Skeletal muscle tissue (tissue), 4 donors: ENCODE results near the gene RMI2. TPM values are rescaled to one million over a fixed set of nuclear protein-coding genes. Genes with fewer than 3 reads are reported as not detected.
A peak's percentile ranks its signal among the peaks of the same experiment; 100 is the strongest.
"Not testable (repeated sequence)": the region's sequence is repeated elsewhere in the genome, so short reads cannot be mapped to it uniquely, and the experiment has no call there.

Experiments
- H3K27ac ChIP-seq: one replicate; pipeline ENCODE4 v1.7.0; 2013; ENCODE audit warnings: mild to moderate bottlenecking, low read depth, low read length, inconsistent platforms
- H3K27me3 ChIP-seq, 3 donors: one replicate each; pipeline ENCODE4 v1.7.0; 2013; ENCODE audit warnings: low read length in 3 of 3; ENCODE audit not compliant: control insufficient read depth in 3 of 3, insufficient read depth in 3 of 3
- H3K36me3 ChIP-seq, 3 donors: one replicate each; pipeline ENCODE4 v1.7.0; 2013; ENCODE audit warnings: low read length in 3 of 3; ENCODE audit not compliant: control insufficient read depth in 3 of 3, insufficient read depth in 3 of 3
- H3K4me1 ChIP-seq, 3 donors: one replicate each; pipeline ENCODE4 v1.7.0; 2013; ENCODE audit warnings: low read length in 3 of 3, mild to moderate bottlenecking in 3 of 3; ENCODE audit not compliant: control insufficient read depth in 3 of 3, insufficient read depth in 3 of 3
- H3K4me3 ChIP-seq, 3 donors: one replicate each; pipeline ENCODE4 v1.7.0; 2013; ENCODE audit warnings: low read length in 3 of 3
- H3K9ac ChIP-seq, 3 donors: one replicate each; pipeline ENCODE4 v1.7.0; 2013; ENCODE audit warnings: low read length in 3 of 3, mild to moderate bottlenecking in 3 of 3, moderate library complexity in 2 of 3, low read depth in 1 of 3
- H3K9me3 ChIP-seq, 3 donors: one replicate each; pipeline ENCODE4 v1.7.0; 2013; ENCODE audit warnings: low read length in 3 of 3; ENCODE audit not compliant: control insufficient read depth in 3 of 3
- total RNA-seq: library from RNA; depleted of rRNA; stranded (reverse); fragments of >200 nt; gene quantifications from one replicate; pipeline ENCODE4 v1.2.3, GENCODE V29; 2014
- donor health status: Osteomylitis.

RMI2 gene
- 5.7 TPM for total RNA-seq

DNA sequence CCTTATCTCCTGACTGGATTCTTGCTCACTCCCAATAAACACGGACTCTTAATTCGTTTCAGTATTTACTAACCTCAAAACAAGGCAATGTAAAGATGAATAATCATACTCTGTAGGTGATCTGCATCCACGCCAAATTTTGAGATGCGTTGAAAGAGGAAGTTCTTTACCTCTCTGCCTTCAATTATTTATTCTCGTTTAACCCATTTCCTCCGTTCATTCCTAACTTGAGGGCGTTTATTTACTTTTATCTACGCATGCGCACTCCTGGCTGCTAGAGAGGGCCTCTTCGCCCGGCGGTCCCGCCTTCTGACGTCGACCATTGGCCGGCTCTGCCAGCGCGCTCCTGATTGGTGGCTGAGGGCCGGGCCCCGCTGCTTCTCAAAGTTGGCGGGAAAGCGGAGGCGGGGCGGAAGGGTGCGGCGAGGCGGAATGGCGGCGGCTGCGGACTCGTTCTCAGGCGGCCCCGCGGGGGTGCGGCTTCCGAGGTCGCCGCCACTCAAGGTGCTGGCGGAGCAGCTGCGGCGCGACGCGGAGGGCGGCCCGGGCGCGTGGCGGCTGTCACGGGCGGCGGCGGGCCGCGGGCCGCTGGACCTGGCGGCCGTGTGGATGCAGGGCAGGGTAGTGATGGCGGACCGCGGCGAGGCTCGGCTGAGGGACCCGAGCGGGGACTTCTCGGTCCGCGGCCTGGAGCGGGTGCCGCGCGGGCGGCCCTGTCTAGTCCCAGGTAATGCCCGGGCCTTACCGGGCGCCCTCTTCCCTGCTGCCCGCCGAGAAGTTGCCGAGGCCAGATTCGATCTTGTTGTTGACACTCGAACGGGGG, at the start of gene RMI2:
TSS of gene RMI2 (plus strand) at position 420 of the 823 bp plus-strand sequence. CDS start at position 433, 13 bp downstream.
- H3K27ac ChIP-seq: no peak within 1 kb of the TSS
- H3K4me3 ChIP-seq: peak within 1 kb of the TSS; percentile 77 to 98 (median 83)
- no peaks in the 10 kb centered on the region for H3K27me3 ChIP-seq
- H3K9ac ChIP-seq: peak within 1 kb of the TSS in 2 of 3 donors; percentile 34 to 57
- H3K36me3 ChIP-seq: no peaks in the 10 kb centered on the region
- no peaks in the 10 kb centered on the region for H3K9me3 ChIP-seq
- H3K4me1 ChIP-seq: peaks cover 10 to 19% (median 15%) of the 10 kb centered on the region in 3 donors

DNA sequence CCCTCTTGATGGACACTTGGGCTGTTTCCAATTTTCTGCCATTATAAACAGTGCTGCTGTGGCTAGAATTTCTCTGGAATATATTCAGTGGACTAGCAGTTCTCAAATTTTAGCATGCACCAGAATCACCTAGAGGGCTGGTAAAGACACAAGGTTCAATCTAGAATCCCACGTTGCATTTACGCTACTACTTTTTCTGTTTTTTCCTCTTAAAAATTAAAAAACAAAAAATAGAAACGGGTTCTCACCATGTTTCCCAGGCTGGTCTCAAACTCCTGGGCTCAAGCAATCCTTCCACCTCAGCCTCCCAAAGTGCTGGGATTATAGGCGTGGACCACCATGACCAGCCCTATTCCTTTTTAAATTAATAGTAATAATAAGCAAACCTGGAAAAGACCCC, 49.6 kb upstream of the RMI2 start:
- Histone ChIP-seq H3K27me3 (no peaks in the 10 kb centered on the region), H3K27ac (no peak overlapping the region)

DNA sequence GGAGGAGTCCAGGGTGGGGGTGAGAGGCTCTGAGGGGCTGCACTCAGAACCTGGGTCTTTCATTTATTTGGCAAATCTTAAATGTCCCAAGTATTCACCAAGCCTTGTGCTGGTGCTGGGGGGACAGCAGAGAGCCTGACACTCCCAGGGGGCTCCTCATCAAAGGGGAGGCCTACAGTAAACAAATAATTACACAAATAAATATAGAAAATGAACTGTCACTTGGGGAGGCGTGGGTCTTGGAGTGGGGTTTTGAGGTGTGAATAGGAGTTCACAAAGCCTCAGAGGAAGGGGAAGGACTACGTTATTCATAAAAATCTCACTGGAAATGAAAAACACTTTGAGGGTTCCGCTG, 48.9 kb upstream of the RMI2 start:
- Histone ChIP-seq H3K9me3 (no peaks in the 10 kb centered on the region), H3K4me1 (peaks cover 9 to 16% (median 11%) of the 10 kb centered on the region in 3 donors), H3K27ac (no peak overlapping the region), H3K4me3 (no peak overlapping the region), H3K27me3 (no peaks in the 10 kb centered on the region), H3K36me3 (no peaks in the 10 kb centered on the region), H3K9ac (no peak overlapping the region)

More for the DNA sequence above, 49.6 kb upstream of the RMI2 start:
- no peaks in the 10 kb centered on the region for H3K9me3 ChIP-seq
- no peak overlapping the region for H3K9ac ChIP-seq
- peaks cover 9 to 16% (median 11%) of the 10 kb centered on the region in 3 donors for H3K4me1 ChIP-seq
- H3K36me3 ChIP-seq: no peaks in the 10 kb centered on the region
- no peak overlapping the region for H3K4me3 ChIP-seq

DNA sequence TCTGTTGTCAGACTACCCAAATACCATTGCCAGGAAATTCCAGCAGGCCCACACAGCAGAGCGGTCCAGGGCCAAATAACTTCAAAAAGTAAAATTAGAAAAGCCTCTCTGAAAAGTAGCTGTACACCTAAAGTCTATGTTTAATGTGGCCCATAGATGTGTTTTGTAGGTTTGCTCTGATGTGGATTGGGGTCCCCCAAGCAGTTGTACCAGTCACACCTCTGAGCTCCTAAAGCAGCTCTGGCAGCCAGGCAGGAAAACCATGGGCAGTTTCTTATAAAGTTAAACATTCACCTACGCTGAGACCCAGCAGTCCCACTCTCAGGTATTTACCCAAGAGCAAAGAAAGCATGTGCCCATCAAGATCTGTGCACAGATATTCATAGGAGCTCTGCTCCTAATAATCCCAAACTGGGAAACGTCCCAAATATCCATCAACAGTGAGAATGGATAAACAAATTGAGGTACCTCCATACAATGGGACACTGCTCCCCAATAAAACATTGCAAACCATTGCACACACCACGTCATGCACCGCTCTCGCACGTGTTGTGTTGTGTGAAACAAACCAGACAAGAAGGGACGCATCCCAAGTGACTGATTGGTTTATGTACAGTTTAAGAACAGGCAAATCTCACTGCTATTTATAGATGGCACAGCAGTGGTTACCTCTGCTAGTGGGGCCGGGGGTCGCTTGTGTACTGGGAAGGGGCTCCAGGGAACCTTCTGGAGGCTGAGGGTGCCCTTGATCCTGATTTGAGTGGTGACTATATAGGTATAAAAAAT, 48.4 kb upstream of the RMI2 start:
- Histone ChIP-seq H3K36me3 (no peaks in the 10 kb centered on the region), H3K4me3 (peak overlapping the region; percentile 30 to 52 (median 51)), H3K9ac (peak overlapping the region; percentile 51 to 73 (median 52)), H3K9me3 (no peaks in the 10 kb centered on the region), H3K27me3 (no peaks in the 10 kb centered on the region), H3K27ac (no peak overlapping the region), H3K4me1 (peaks cover 9 to 16% (median 11%) of the 10 kb centered on the region in 3 donors)

DNA sequence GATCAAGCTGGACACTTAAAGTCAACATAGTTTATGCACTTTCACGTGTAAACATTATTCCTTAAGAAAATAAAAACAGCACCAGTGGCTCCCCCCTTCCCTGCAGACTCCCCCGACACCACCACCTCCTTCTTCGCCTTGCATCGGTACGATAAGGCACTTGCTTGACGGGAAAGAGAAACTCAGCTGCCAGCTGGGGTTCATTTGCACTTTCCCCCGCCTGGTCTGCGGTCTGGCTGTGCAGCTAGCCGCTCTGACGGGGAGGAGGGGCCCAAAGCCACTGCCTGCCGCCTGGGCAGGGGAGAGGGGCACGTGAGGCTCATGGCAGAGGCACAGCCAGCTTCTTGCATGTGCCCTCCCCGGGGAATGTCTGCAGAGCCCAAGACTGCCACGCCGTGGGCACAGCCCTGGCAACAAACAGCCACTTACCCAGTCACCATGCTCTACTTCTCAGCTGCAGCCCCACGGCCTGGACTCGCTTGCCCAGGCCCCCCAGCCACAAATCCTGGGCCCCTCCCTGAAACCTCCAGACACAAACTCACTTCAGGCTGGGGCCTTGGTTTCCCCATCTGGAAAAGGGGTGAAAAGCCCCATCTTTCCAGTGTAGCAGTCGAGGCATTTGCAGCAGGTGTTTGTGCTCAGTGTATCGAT, 47.6 kb upstream of the RMI2 start:
- Histone ChIP-seq H3K9me3 (no peaks in the 10 kb centered on the region), H3K27me3 (no peaks in the 10 kb centered on the region), H3K4me1 (peaks cover 9 to 16% (median 11%) of the 10 kb centered on the region in 3 donors), H3K27ac (no peak overlapping the region), H3K36me3 (no peaks in the 10 kb centered on the region), H3K9ac (peak overlapping the region; percentile 51 to 73 (median 52)), H3K4me3 (peak overlapping the region; percentile 30 to 52 (median 51))

DNA sequence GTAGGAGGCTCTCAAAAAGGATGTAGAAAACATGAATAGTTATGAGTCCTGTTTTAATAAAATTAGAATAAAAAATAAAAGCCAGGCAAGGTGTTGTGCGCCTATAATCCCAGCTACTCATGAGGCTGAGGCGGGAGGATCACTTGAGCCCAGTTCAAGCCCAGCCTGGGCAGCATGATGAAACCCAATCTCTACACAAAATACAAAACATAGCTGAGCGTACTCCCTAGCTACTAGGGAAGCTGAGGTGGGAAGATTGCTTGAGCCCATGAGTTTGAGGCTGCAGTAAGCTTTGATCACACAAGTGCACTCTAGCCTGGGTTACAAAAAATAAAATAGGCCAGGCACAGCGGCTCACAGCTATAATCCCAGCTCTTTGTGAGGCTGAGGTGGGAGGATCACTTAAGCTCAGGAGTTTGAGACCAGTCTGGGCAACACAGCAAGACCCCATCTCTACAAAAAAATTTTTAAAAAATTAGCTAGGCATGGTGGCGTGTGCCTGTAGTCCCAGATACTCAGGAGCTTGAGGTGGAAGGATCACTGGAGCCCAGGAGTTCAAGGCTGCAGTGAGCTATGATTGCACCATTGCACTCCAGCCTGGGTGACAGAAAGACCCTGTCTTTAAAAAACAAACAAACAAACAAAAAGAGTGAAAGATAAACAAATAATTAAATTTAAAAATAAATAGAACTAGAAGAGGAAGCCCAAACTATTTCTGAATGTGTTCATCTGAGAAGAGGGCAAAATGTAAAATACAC, 46.9 kb upstream of the RMI2 start:
- Histone ChIP-seq H3K36me3 (no peaks in the 10 kb centered on the region), H3K4me3 (no peak overlapping the region), H3K9me3 (no peaks in the 10 kb centered on the region), H3K9ac (peak overlapping the region in 1 of 3 donors; percentile 73), H3K27ac (no peak overlapping the region), H3K4me1 (peaks cover 11 to 16% (median 11%) of the 10 kb centered on the region in 3 donors), H3K27me3 (no peaks in the 10 kb centered on the region)

DNA sequence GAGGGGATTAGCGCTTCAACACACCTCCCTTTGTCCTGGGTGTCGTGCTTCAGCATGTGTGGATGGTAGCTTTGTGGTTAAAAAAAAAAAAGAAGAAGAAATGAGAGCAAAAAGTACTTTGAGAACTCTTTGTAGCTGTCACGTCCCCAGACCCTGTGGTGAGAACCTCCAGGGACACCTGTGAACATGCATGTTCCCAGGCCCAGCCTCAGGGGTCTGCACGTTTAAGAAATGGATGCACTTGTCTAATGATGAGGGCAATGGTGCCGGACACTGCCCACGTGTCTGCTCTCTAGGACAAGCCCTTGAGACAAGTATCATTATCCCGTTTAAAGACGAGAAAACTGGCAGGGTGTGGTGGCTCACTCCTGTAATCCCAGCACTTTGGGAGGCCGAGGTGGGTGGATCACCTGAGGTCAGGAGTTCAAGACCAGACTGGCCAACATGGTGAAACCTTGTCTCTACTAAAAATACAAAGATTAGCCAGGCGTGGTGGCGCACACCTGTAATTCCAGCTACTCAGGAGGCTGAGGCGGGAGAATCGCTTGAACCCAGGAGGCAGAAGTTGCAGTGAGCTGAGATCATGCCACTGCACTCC, 46.2 kb upstream of the RMI2 start:
- not testable (repeated sequence) for H3K27ac ChIP-seq, H3K9ac ChIP-seq, H3K27me3 ChIP-seq, H3K4me3 ChIP-seq, H3K9me3 ChIP-seq, H3K36me3 ChIP-seq
- peaks cover 11 to 16% (median 11%) of the 10 kb centered on the region in 3 donors for H3K4me1 ChIP-seq

DNA sequence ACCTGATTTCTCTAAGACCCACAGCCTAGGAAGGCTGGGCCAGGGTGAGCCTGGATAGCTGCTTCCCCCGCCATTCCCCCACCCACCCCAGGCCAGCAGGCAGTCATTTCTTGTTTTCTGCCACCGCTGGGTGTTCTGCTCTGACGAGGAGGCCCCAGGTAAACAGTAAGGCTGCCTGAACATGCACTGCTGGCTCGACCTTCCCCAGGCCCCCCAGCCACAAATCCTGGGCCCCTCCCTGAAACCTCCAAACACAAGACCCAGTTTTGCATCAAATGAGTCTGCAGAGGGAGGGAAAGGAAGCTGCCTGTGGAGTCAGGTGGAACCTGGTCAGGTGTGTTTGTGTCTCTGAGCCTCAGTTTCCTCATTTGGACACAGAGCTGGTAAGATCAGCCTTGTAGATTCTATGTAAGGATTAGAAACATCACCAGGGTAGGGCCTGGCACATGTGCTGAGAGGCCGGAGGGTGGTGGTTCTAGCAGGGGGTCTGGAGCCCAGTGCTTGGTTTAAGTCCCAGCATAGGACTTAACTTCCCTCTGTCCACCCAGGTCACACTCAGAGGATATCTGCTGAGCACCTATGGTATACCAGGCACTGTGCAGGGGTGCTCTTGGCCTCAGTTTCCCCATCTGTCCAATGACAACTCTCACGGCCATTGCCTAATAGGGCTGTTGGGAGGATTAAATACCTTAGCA, 45.2 kb upstream of the RMI2 start:
- H3K4me3 ChIP-seq: no peak overlapping the region
- no peaks in the 10 kb centered on the region for H3K36me3 ChIP-seq
- no peak overlapping the region for H3K27ac ChIP-seq
- no peak overlapping the region for H3K9ac ChIP-seq
- H3K4me1 ChIP-seq: peaks cover 11 to 16% (median 11%) of the 10 kb centered on the region in 3 donors
- H3K27me3 ChIP-seq: no peaks in the 10 kb centered on the region
- no peaks in the 10 kb centered on the region for H3K9me3 ChIP-seq

DNA sequence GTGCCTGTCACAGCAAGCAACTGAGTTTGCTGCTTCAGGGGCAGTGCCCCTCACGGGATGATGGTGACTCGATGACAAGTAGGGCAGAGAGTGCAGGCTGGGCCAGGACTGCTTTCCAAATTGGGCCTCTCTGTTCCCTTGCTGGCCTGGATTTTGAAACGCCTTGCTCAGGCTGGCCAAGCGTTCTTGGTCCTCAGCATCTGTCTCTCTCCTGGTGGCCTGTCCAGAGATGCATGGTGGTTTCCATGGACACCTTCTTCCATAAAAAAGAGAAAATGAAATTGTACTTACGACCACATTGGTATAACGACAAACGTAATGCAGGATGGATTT, 44.7 kb upstream of the RMI2 start:
- Histone ChIP-seq H3K9ac (no peak overlapping the region), H3K27ac (no peak overlapping the region), H3K9me3 (no peaks in the 10 kb centered on the region), H3K36me3 (no peaks in the 10 kb centered on the region), H3K4me1 (peaks cover 11 to 16% (median 11%) of the 10 kb centered on the region in 3 donors), H3K4me3 (no peak overlapping the region), H3K27me3 (no peaks in the 10 kb centered on the region)
